Naive thymus-derived CD4-positive, alpha-beta T cell (primary cell): Measurements from ENCODE around the gene CTDSP1. TPM values are rescaled to one million over a fixed set of nuclear protein-coding genes. Genes with fewer than 3 reads are reported as not detected.

ENCODE experiments used
- ATAC-seq: fragments of 150-1000 bp; cut with Tn5 transposase; 2 replicates; pipeline ENCODE4 v1.10.0; 2021; ENCODE audit warnings: mild to moderate bottlenecking, moderate library complexity
- CTCF ChIA-PET: fragments of 350-600 bp; sonication (Branson Sonifier 250); formaldehyde crosslinking; loops from one replicate; lab custom pipeline; 2021; ENCODE audit warnings: antibody characterized with exemption; lab: Charles Lee
- POLR2A ChIA-PET: fragments of 350-600 bp; sonication (Branson Sonifier 250); formaldehyde crosslinking; loops from one replicate; lab custom pipeline; 2021; ENCODE audit warnings: antibody characterized with exemption, inconsistent platforms; lab: Charles Lee
- DNase-seq, 9 donors: peaks; one replicate each; pipeline versions ENCODE4 v3.0.0 to v3.0.0-alpha.2; 2020 to 2022; ENCODE audit warnings: mixed read lengths in 1 of 9
- H3K27ac ChIP-seq: one replicate; pipeline ENCODE4 v1.7.0; 2013; ENCODE audit warnings: mild to moderate bottlenecking, low read depth, low read length, moderate library complexity
- H3K27me3 ChIP-seq, 2 donors: one replicate each; pipeline ENCODE4 v1.7.0; 2013; ENCODE audit warnings: low read length in 2 of 2, mild to moderate bottlenecking in 2 of 2, moderate library complexity in 2 of 2; ENCODE audit not compliant: control insufficient read depth in 2 of 2, insufficient read depth in 2 of 2
- H3K36me3 ChIP-seq, 3 experiments: 1 replicate in 2 of 3; 2 replicates in 1 of 3; pipeline ENCODE4 v1.7.0; 2013; ENCODE audit warnings: low read length in 3 of 3, mild to moderate bottlenecking in 3 of 3, moderate library complexity in 1 of 3; ENCODE audit not compliant: insufficient read depth in 3 of 3, control insufficient read depth in 2 of 3
- H3K4me1 ChIP-seq, 2 donors: one replicate each; pipeline ENCODE4 v1.7.0; 2013; ENCODE audit warnings: low read length in 2 of 2, mild to moderate bottlenecking in 2 of 2, moderate library complexity in 1 of 2; ENCODE audit not compliant: control insufficient read depth in 2 of 2, insufficient read depth in 2 of 2
- H3K4me3 ChIP-seq: 2 replicates; pipeline ENCODE4 v1.7.0; 2013; ENCODE audit warnings: mild to moderate bottlenecking, low read length
- H3K9me3 ChIP-seq, 3 experiments: 1 replicate in 2 of 3; 2 replicates in 1 of 3; pipeline ENCODE4 v1.7.0; 2013; ENCODE audit warnings: low read length in 3 of 3; ENCODE audit not compliant: control insufficient read depth in 2 of 3
- H3K27ac Mint-ChIP-seq, 9 donors: one replicate each; pipeline ENCODE4 v1.8.0; 2020 to 2022; ENCODE audit warnings: mixed read lengths in 9 of 9, mild to moderate bottlenecking in 8 of 9, moderate library complexity in 5 of 9, inconsistent platforms in 2 of 9
- H3K27me3 Mint-ChIP-seq, 5 donors: one replicate each; pipeline ENCODE4 v1.8.0; 2021 to 2022; ENCODE audit warnings: mixed read lengths in 5 of 5, mild to moderate bottlenecking in 1 of 5
- H3K36me3 Mint-ChIP-seq, 5 donors: one replicate each; pipeline ENCODE4 v1.8.0; 2020 to 2022; ENCODE audit warnings: mixed read lengths in 5 of 5, mild to moderate bottlenecking in 3 of 5, inconsistent platforms in 1 of 5
- H3K4me1 Mint-ChIP-seq, 7 donors: one replicate each; pipeline ENCODE4 v1.8.0; 2020 to 2022; ENCODE audit warnings: mixed read lengths in 7 of 7, mild to moderate bottlenecking in 3 of 7, inconsistent platforms in 1 of 7
- H3K4me3 Mint-ChIP-seq, 10 donors: one replicate each; pipeline ENCODE4 v1.8.0; 2020 to 2022; ENCODE audit warnings: mild to moderate bottlenecking in 10 of 10, mixed read lengths in 10 of 10, moderate library complexity in 6 of 10, inconsistent platforms in 2 of 10
- H3K9me3 Mint-ChIP-seq, 11 donors: one replicate each; pipeline ENCODE4 v1.8.0; 2020 to 2022; ENCODE audit warnings: mixed read lengths in 11 of 11, mild to moderate bottlenecking in 4 of 11, inconsistent platforms in 1 of 11, moderate library complexity in 1 of 11
- intact Hi-C, 2 donors: fragments of 100-400 bp; cut with micrococcal nuclease; formaldehyde crosslinking; loops; one replicate each; pipeline ENCODE4 v1.15.1; 2023
- polyA plus RNA-seq, 2 donors: library from polyadenylated mRNA; unstranded; fragments of 300-500 nt; fragmentation: Illumina TruSeq; gene quantifications; one replicate each; pipeline ENCODE4 v1.2.3, GENCODE V29; 2021
- total RNA-seq, 6 experiments: library from RNA in 5 of 6; stranded (reverse) in 5 of 6; gene quantifications; 1 replicate in 5 of 6; 2 replicates in 1 of 6; pipeline ENCODE4 v1.2.3 and lab custom pipeline; 2021 to 2026

Gene CTDSP1
- total and polyA plus RNA-seq, 7 experiments from 2014 or later, result 22.5 to 219 (median 148) TPM

- Histone ChIP-seq H3K4me3 (no peak overlapping the region), H3K27ac (no peak overlapping the region), H3K27me3 (no peaks in the 10 kb centered on the region), H3K36me3 (no peaks in the 10 kb centered on the region), H3K9me3 (no peaks in the 10 kb centered on the region), H3K4me1 (peaks cover 25 to 28% of the 10 kb centered on the region in 2 donors)
- H3K9me3 Mint-ChIP-seq, result no peaks in the 10 kb centered on the region
- ATAC-seq (no peak), DNase-seq (no peak)
- H3K27me3 Mint-ChIP-seq, result no peaks in the 10 kb centered on the region
- ChIA-PET CTCF (interaction anchor here (0.6 to 3.4 kb wide), 10 partner anchors 10 to 120 kb away, joined by 3 to 19 read pairs (median 4); no protein-coding TSS in a partner anchor), POLR2A (interaction anchor here (0.6 to 3.5 kb wide), 5 partner anchors 24 to 783 kb away, joined by 3 to 13 read pairs (median 4); partner anchors contain the start of gene CNPPD1)
- H3K27ac Mint-ChIP-seq, result peak overlapping the region in 3 of 9 donors; percentile 22 to 74 (median 50)
- intact Hi-C loops, result no loop called here
- peaks cover 0 to 3% (median 0%) of the 10 kb centered on the region in 5 donors for H3K36me3 Mint-ChIP-seq
- H3K4me1 Mint-ChIP-seq, result peaks cover 16 to 39% (median 35%) of the 10 kb centered on the region in 7 donors
- no peak overlapping the region for H3K4me3 Mint-ChIP-seq
Measured at GRCh38 chr2:218392891-218393462, 6.7 kb upstream of the CTDSP1 start.

GRCh38 chr2:218393750-218394290, 5.8 kb upstream of the CTDSP1 start:
- no peak for ATAC-seq
- H3K27me3 Mint-ChIP-seq, result no peaks in the 10 kb centered on the region
- peaks cover 16 to 41% (median 37%) of the 10 kb centered on the region in 7 donors for H3K4me1 Mint-ChIP-seq
- H3K4me1 ChIP-seq, result peaks cover 28 to 31% of the 10 kb centered on the region in 2 donors
- peak overlapping the region in 1 of 10 donors; percentile 21 for H3K4me3 Mint-ChIP-seq
- H3K27me3 ChIP-seq, result no peaks in the 10 kb centered on the region
- no peaks in the 10 kb centered on the region for H3K9me3 Mint-ChIP-seq
- no peak overlapping the region for H3K27ac ChIP-seq
- POLR2A ChIA-PET, result interaction anchor here (0.7 to 3.5 kb wide), 6 partner anchors 25 to 111 kb away, joined by 3 to 13 read pairs (median 4); no protein-coding TSS in a partner anchor
- H3K9me3 ChIP-seq, result no peaks in the 10 kb centered on the region
- peak overlapping the region in 6 of 9 donors; percentile 29 to 82 (median 62) for H3K27ac Mint-ChIP-seq
- CTCF ChIA-PET, result interaction anchor here (0.8 to 3.4 kb wide), 10 partner anchors 10 to 121 kb away, joined by 3 to 19 read pairs (median 4); no protein-coding TSS in a partner anchor
- H3K4me3 ChIP-seq, result no peak overlapping the region
- DNase-seq, result no peak
- no peaks in the 10 kb centered on the region for H3K36me3 ChIP-seq
- H3K36me3 Mint-ChIP-seq, result peaks cover 0 to 3% (median 0%) of the 10 kb centered on the region in 5 donors
- intact Hi-C loops, result no loop called here

- no peak for ATAC-seq
- Mint-ChIP-seq H3K36me3 (peaks cover 0 to 3% (median 0%) of the 10 kb centered on the region in 5 donors), H3K4me1 (peaks cover 16 to 41% (median 37%) of the 10 kb centered on the region in 7 donors), H3K27me3 (no peaks in the 10 kb centered on the region), H3K4me3 (peak overlapping the region in 2 of 10 donors; percentile 14 to 21), H3K27ac (peak overlapping the region in 8 of 9 donors; percentile 29 to 82 (median 65)), H3K9me3 (no peaks in the 10 kb centered on the region)
- ChIA-PET CTCF (interaction anchor here (0.9 to 3.4 kb wide), 10 partner anchors 11 to 121 kb away, joined by 3 to 19 read pairs (median 4); no protein-coding TSS in a partner anchor), POLR2A (interaction anchor here (0.7 to 3.5 kb wide), 9 partner anchors 25 to 112 kb away, joined by 3 to 15 read pairs (median 6); no protein-coding TSS in a partner anchor)
- intact Hi-C loops, result loop anchor here (5.0 kb wide), 6 partner anchors 37 to 1148 kb away; partner anchors contain the start of genes CATIP (in 1 of the 2), CHPF (in 1 of the 2), DNPEP (in 1 of the 2) and GLB1L (in 1 of the 2)
- no peaks in the 10 kb centered on the region for H3K36me3 ChIP-seq
- no peak overlapping the region for H3K27ac ChIP-seq
- peak in 1 of 9 donors; percentile 31 for DNase-seq
- peaks cover 28 to 31% of the 10 kb centered on the region in 2 donors for H3K4me1 ChIP-seq
- no peaks in the 10 kb centered on the region for H3K27me3 ChIP-seq
- H3K4me3 ChIP-seq, result no peak overlapping the region
- H3K9me3 ChIP-seq, result no peaks in the 10 kb centered on the region
Measured at GRCh38 chr2:218394298-218395089, 5.2 kb upstream of the CTDSP1 start.

- CTCF ChIA-PET, result interaction anchor here (1.2 to 3.4 kb wide), 4 partner anchors 36 to 122 kb away, joined by 3 to 19 read pairs (median 5); no protein-coding TSS in a partner anchor
- peaks cover 0 to 3% (median 0%) of the 10 kb centered on the region in 5 donors for H3K36me3 Mint-ChIP-seq
- Histone ChIP-seq H3K27ac (no peak overlapping the region), H3K9me3 (no peaks in the 10 kb centered on the region), H3K4me1 (peaks cover 28 to 31% of the 10 kb centered on the region in 2 donors), H3K27me3 (no peaks in the 10 kb centered on the region), H3K4me3 (no peak overlapping the region), H3K36me3 (no peaks in the 10 kb centered on the region)
- peak overlapping the region in 1 of 10 donors; percentile 14 for H3K4me3 Mint-ChIP-seq
- H3K27ac Mint-ChIP-seq, result peak overlapping the region in 6 of 9 donors; percentile 38 to 82 (median 58)
- no peak for DNase-seq
- no peaks in the 10 kb centered on the region for H3K27me3 Mint-ChIP-seq
- ATAC-seq, result no peak
- no peaks in the 10 kb centered on the region for H3K9me3 Mint-ChIP-seq
- intact Hi-C loops, result loop anchor here (5.0 kb wide), 6 partner anchors 38 to 1147 kb away; partner anchors contain the start of genes CATIP (in 1 of the 2), CHPF (in 1 of the 2), DNPEP (in 1 of the 2) and GLB1L (in 1 of the 2)
- H3K4me1 Mint-ChIP-seq, result peaks cover 16 to 41% (median 37%) of the 10 kb centered on the region in 7 donors
- POLR2A ChIA-PET, result interaction anchor here (0.9 to 3.5 kb wide), 6 partner anchors 26 to 121 kb away, joined by 3 to 25 read pairs (median 14); no protein-coding TSS in a partner anchor
Measured at GRCh38 chr2:218395090-218395444, 4.6 kb upstream of the CTDSP1 start.

GRCh38 chr2:218395456-218395825, 4.2 kb upstream of the CTDSP1 start:
- peaks cover 28 to 31% of the 10 kb centered on the region in 2 donors for H3K4me1 ChIP-seq
- intact Hi-C loops, result loop anchor here (5.0 kb wide), 6 partner anchors 38 to 1147 kb away; partner anchors contain the start of genes CATIP (in 1 of the 2), CHPF (in 1 of the 2), DNPEP (in 1 of the 2) and GLB1L (in 1 of the 2)

More at GRCh38 chr2:218395456-218395825, 4.2 kb upstream of the CTDSP1 start:
- Histone ChIP-seq H3K9me3 (no peaks in the 10 kb centered on the region), H3K36me3 (no peaks in the 10 kb centered on the region), H3K4me3 (peak overlapping the region; percentile 14), H3K27ac (peak overlapping the region; percentile 86), H3K27me3 (no peaks in the 10 kb centered on the region)
- Mint-ChIP-seq H3K27me3 (no peaks in the 10 kb centered on the region), H3K36me3 (peaks cover 0 to 5% (median 0%) of the 10 kb centered on the region in 5 donors), H3K4me3 (peak overlapping the region; percentile 83 to 99 (median 94)), H3K4me1 (peaks cover 16 to 41% (median 38%) of the 10 kb centered on the region in 7 donors), H3K9me3 (no peaks in the 10 kb centered on the region), H3K27ac (peak overlapping the region in 8 of 9 donors; percentile 85 to 100 (median 96))
- DNase-seq, result no peak
- no peak for ATAC-seq
- ChIA-PET CTCF (interaction anchor here (1.0 to 3.4 kb wide), 7 partner anchors 11 to 122 kb away, joined by 3 to 19 read pairs (median 6); no protein-coding TSS in a partner anchor), POLR2A (interaction anchor here (0.6 to 3.5 kb wide), 13 partner anchors 11 to 125 kb away, joined by 3 to 36 read pairs (median 15); partner anchors contain the start of genes AAMP, PNKD and TMBIM1)
